PFSK-1 (cell line): ENCODE results near the gene DNAH8.

Experiments
- FOXP2 ChIP-seq: optimal IDR thresholded peaks from 2 replicates; pipeline ENCODE3; 2011; ENCODE audit warnings: borderline replicate concordance, control low read depth, inconsistent platforms; ENCODE audit not compliant: insufficient read depth; ENCODE audit errors: extremely low read length, extremely low read depth
- POLR2AphosphoS5 ChIP-seq: IDR thresholded peaks from 2 replicates; pipeline ENCODE4 v1.6.1; 2012; ENCODE audit warnings: low read depth, mild to moderate bottlenecking, control low read depth, low read length, moderate library complexity
- REST ChIP-seq, 2 experiments: IDR thresholded peaks; 2 replicates each; pipeline versions ENCODE4 v1.6.1 to v1.8.0; 2011 to 2012; ENCODE audit warnings: low read depth in 2 of 2, low read length in 2 of 2, control low read depth in 1 of 2, inconsistent platforms in 1 of 2, mild to moderate bottlenecking in 1 of 2, moderate library complexity in 1 of 2; ENCODE audit not compliant: insufficient read depth in 1 of 2
- TAF1 ChIP-seq: IDR thresholded peaks from 2 replicates; pipeline ENCODE4 v1.6.1; 2012; ENCODE audit warnings: low read length, control low read depth, borderline replicate concordance; ENCODE audit not compliant: insufficient read depth

GRCh38 chr6:38722727-38723334, 7.7 kb downstream of the DNAH8 start:
- TF ChIP-seq POLR2AphosphoS5 (no peak), REST (IDR thresholded peaks at IDR 0.05; ENCODE audit: insufficient read depth in 1 of 2, low read depth in 2 of 2, low read length in 2 of 2) (no peak), TAF1 (no peak), FOXP2 (no peak)
